HCT116 (cell line): ENCODE measurements around the gene NFE2. TPM values are rescaled to one million over a fixed set of nuclear protein-coding genes. Genes with fewer than 3 reads are reported as not detected.
A peak's percentile ranks its signal among the peaks of the same experiment; 100 is the strongest.

Experiments used
- ATAC-seq: fragments of 200-7000 bp; cut with Tn5 transposase; 2 replicates; pipeline ENCODE4 v1.9.1; 2020; ENCODE audit warnings: mild to moderate bottlenecking, moderate library complexity
- BruUV-seq: library from RNA; stranded (reverse); fragments of 400-500 nt; replicated peaks from 2 replicates; lab custom pipeline; 2021; lab: Mats Ljungman, UMichigan
- CTCF ChIA-PET: fragments of 300-600 bp; sonication (Branson Sonifier 250); formaldehyde crosslinking; loops from one replicate; lab custom pipeline; 2021; ENCODE audit warnings: antibody characterized with exemption; lab: Charles Lee
- POLR2A ChIA-PET: fragments of 300-600, 350-600 bp; sonication (Branson Sonifier 250); formaldehyde crosslinking; loops from one replicate; lab custom pipeline; 2021; ENCODE audit warnings: antibody characterized with exemption; lab: Charles Lee
- RAD21 ChIA-PET, 2 experiments: fragments of 300-600 bp; sonication (Branson Sonifier 250); formaldehyde crosslinking; loops; one replicate each; lab custom pipeline; 2023; ENCODE audit warnings: low total read pairs in 2 of 2; ENCODE audit not compliant: uncharacterized antibody in 2 of 2, unreplicated experiment in 2 of 2, low non-redundant PET in 1 of 2; lab: Charles Lee
- DNase-seq: peaks from one replicate; pipeline ENCODE4 v3.0.0-alpha.2; 2010; ENCODE audit warnings: low read depth, low spot score
- H2AFZ ChIP-seq: fragments of 200-600 bp; shearing (Covaris generic), sonication (generic); 2 replicates; pipeline ENCODE4 v1.6.1; 2017; ENCODE audit warnings: low read depth, mixed run types, mixed read lengths, antibody characterized with exemption, low read length; ENCODE audit not compliant: poor library complexity, severe bottlenecking
- H3K27ac ChIP-seq: 2 replicates; pipeline ENCODE4 v1.5.1; 2012; ENCODE audit warnings: low read depth, low read length
- H3K27me3 ChIP-seq: fragments of 200-600 bp; sonication (generic); 2 replicates; pipeline ENCODE4 v1.6.1; 2016; ENCODE audit warnings: mixed run types, low read length, mixed read lengths; ENCODE audit not compliant: insufficient read depth
- H3K36me3 ChIP-seq, 2 experiments: fragments of 200-500 bp in 1 of 2; fragments of 200-600 bp in 1 of 2; sonication (Bioruptor generic) in 1 of 2; sonication (generic) in 1 of 2; 2 replicates each; pipeline versions ENCODE4 v1.5.1 to v1.6.1; 2014 to 2016; ENCODE audit warnings: low read length in 2 of 2, inconsistent platforms in 1 of 2, mixed read lengths in 1 of 2, mixed run types in 1 of 2; ENCODE audit not compliant: insufficient read depth in 2 of 2, control insufficient read depth in 1 of 2
- H3K4me1 ChIP-seq, 2 experiments: fragments of 200-600 bp in 1 of 2; sonication (generic) in 1 of 2; 2 replicates each; pipeline versions ENCODE4 v1.5.1 to v1.6.1; 2012 to 2017; ENCODE audit warnings: low read length in 2 of 2, inconsistent platforms in 1 of 2, mild to moderate bottlenecking in 1 of 2, mixed read lengths in 1 of 2, mixed run types in 1 of 2, moderate library complexity in 1 of 2; ENCODE audit not compliant: insufficient read depth in 2 of 2, control insufficient read depth in 1 of 2
- H3K4me2 ChIP-seq: fragments of 200-600 bp; sonication (generic); 2 replicates; pipeline ENCODE4 v1.6.1; 2017; ENCODE audit warnings: mixed run types, low read length, mixed read lengths
- H3K4me3 ChIP-seq, 2 experiments: fragments of 200-600 bp in 1 of 2; sonication (generic) in 1 of 2; replicated peaks in 1 of 2; 2 replicates each; pipeline ENCODE4 v1.5.1; 2011 to 2016; ENCODE audit warnings: low read length in 2 of 2, control low read depth in 1 of 2, low read depth in 1 of 2, mild to moderate bottlenecking in 1 of 2, mixed read lengths in 1 of 2, mixed run types in 1 of 2
- H3K79me2 ChIP-seq: fragments of 200-600 bp; sonication (generic); 2 replicates; pipeline ENCODE4 v1.6.1; 2017; ENCODE audit warnings: mild to moderate bottlenecking, mixed run types, low read length, moderate library complexity, mixed read lengths; ENCODE audit not compliant: insufficient read depth
- H3K9ac ChIP-seq: fragments of 200-600 bp; sonication (generic); 2 replicates; pipeline ENCODE4 v1.6.1; 2016; ENCODE audit warnings: low read length, mixed read lengths
- H3K9me2 ChIP-seq: fragments of 200-600 bp; sonication (generic), shearing (Covaris generic); 2 replicates; pipeline ENCODE4 v1.6.1; 2017; ENCODE audit warnings: mixed run types, mild to moderate bottlenecking, moderate library complexity; ENCODE audit not compliant: insufficient read depth
- H3K9me3 ChIP-seq, 2 experiments: fragments of 200-500 bp in 1 of 2; fragments of 200-600 bp in 1 of 2; sonication (Bioruptor generic) in 1 of 2; sonication (generic) in 1 of 2; 2 replicates each; pipeline ENCODE4 v1.6.1; 2014 to 2017; ENCODE audit warnings: low read length in 2 of 2, mixed read lengths in 2 of 2, inconsistent platforms in 1 of 2, low read depth in 1 of 2, mild to moderate bottlenecking in 1 of 2, mixed run types in 1 of 2, moderate library complexity in 1 of 2; ENCODE audit not compliant: control insufficient read depth in 1 of 2, insufficient read depth in 1 of 2
- H4K20me1 ChIP-seq: fragments of 200-600 bp; sonication (generic), shearing (Covaris generic); 2 replicates; pipeline ENCODE4 v1.6.1; 2017; ENCODE audit warnings: mixed run types, mild to moderate bottlenecking, moderate library complexity; ENCODE audit not compliant: insufficient read depth
- CEBPB ChIP-seq: IDR thresholded peaks from 2 replicates; pipeline ENCODE4 v1.6.1; 2012; ENCODE audit warnings: low read depth
- ELF1 ChIP-seq: IDR thresholded peaks from 2 replicates; pipeline ENCODE4 v1.6.1; 2012; ENCODE audit warnings: low read depth, borderline replicate concordance
- EZH2 ChIP-seq: fragments of 200-600 bp; sonication (generic); IDR thresholded peaks from 2 replicates; pipeline ENCODE4 v1.6.1; 2017; ENCODE audit warnings: antibody characterized with exemption, mixed run types
- EZH2phosphoT487 ChIP-seq: fragments of 200-600 bp; IDR thresholded peaks from 2 replicates; pipeline ENCODE4 v1.6.1; 2018; ENCODE audit warnings: antibody characterized with exemption, borderline replicate concordance
- FOSL1 ChIP-seq: IDR thresholded peaks from 2 replicates; pipeline ENCODE4 v1.6.1; 2012; ENCODE audit warnings: low read depth
- POLR2A ChIP-seq: IDR thresholded peaks from 2 replicates; pipeline ENCODE4 v1.7.0; 2011; ENCODE audit warnings: borderline replicate concordance; ENCODE audit not compliant: insufficient read depth, insufficient read length; ENCODE audit errors: extremely low read depth
- RAD21 ChIP-seq: IDR thresholded peaks from 2 replicates; pipeline ENCODE4 v1.6.1; 2012; ENCODE audit warnings: low read depth, mild to moderate bottlenecking
- SRF ChIP-seq: IDR thresholded peaks from 2 replicates; pipeline ENCODE4 v1.6.1; 2012; ENCODE audit warnings: low read depth
- TCF7L2 ChIP-seq: IDR thresholded peaks from 2 replicates; pipeline ENCODE4 v1.7.0; 2011; ENCODE audit warnings: borderline replicate concordance, inconsistent platforms; ENCODE audit not compliant: insufficient read depth, insufficient read length; ENCODE audit errors: extremely low read depth
- YY1 ChIP-seq: IDR thresholded peaks from 2 replicates; pipeline ENCODE4 v1.6.1; 2011; ENCODE audit warnings: low read length, low read depth, moderate library complexity, mild to moderate bottlenecking; ENCODE audit not compliant: insufficient replicate concordance; ENCODE audit errors: extremely low read depth
- ZFX ChIP-seq: fragments of 450-650 bp; IDR thresholded peaks from 2 replicates; pipeline ENCODE4 v1.6.1; 2017
- intact Hi-C: fragments of 100-400 bp; cut with micrococcal nuclease; formaldehyde crosslinking; loops from 2 replicates; pipeline ENCODE4 v1.10.0; 2022
- total RNA-seq: library from RNA; stranded (reverse); gene quantifications from one replicate; pipeline ENCODE4 v1.2.1, GENCODE V29; 2021; ENCODE audit not compliant: unreplicated experiment
- TF ChIP-seq, protein P1 (sequence below): IDR thresholded peaks from 2 replicates; pipeline ENCODE4 v1.6.1; 2012
- TF ChIP-seq, protein P2 (sequence below): IDR thresholded peaks from 2 replicates; pipeline ENCODE4 v1.6.1; 2011; ENCODE audit warnings: mild to moderate bottlenecking, low read length, moderate library complexity; ENCODE audit not compliant: insufficient replicate concordance; ENCODE audit errors: extremely low read depth
- TF ChIP-seq, protein P3 (sequence below): IDR thresholded peaks from 2 replicates; pipeline ENCODE4 v1.6.1; 2012

NFE2 gene
- total RNA-seq, 1 experiment from 2014 or later: 1.3 TPM

DNA sequence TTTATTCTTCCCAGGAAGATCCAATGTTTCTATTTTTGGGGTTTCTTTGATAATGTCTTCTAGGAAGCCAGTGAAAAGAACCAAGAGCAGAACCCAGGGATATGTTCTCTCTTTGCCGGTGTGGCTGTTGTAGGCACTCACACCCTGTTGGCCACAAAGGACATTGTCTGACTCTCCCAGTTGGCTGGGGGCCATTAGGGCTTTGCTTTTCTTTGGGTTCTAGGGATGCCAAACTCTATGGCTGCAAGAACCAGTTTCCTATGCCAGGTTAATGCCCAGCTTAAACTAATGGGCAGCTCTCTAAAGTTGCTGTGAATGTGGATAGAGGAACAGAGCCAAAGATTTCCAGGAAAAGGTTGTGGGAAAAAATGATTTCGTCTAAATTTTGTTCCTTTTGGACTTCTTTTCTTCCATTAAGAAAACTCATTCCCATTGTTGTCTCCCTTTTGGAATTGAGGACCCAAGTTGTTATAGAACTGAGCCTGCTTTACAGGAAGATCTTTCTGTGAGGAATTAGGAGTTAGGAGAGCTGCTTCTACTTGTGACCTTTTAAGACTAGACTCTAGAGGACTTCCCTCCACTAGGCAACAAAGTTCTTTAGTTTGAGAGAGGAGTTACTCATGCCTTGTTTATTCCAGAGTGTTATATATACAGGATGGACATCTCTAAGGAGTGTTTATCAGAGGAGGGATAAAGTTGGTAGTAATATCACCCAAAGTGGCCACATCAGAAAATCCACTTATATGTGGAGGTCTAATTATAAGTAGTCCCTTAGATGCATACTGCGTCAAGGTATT, 37.2 kb upstream of the NFE2 start (continued):
- TF ChIP-seq, protein P1, sequence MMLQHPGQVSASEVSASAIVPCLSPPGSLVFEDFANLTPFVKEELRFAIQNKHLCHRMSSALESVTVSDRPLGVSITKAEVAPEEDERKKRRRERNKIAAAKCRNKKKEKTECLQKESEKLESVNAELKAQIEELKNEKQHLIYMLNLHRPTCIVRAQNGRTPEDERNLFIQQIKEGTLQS: no peak
- TF ChIP-seq RAD21 (no peak), YY1 (no peak), ZFX (no peak), EZH2 (no peak), EZH2phosphoT487 (no peak)
- TF ChIP-seq, protein P2, sequence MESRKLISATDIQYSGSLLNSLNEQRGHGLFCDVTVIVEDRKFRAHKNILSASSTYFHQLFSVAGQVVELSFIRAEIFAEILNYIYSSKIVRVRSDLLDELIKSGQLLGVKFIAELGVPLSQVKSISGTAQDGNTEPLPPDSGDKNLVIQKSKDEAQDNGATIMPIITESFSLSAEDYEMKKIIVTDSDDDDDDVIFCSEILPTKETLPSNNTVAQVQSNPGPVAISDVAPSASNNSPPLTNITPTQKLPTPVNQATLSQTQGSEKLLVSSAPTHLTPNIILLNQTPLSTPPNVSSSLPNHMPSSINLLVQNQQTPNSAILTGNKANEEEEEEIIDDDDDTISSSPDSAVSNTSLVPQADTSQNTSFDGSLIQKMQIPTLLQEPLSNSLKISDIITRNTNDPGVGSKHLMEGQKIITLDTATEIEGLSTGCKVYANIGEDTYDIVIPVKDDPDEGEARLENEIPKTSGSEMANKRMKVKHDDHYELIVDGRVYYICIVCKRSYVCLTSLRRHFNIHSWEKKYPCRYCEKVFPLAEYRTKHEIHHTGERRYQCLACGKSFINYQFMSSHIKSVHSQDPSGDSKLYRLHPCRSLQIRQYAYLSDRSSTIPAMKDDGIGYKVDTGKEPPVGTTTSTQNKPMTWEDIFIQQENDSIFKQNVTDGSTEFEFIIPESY: no peak

GRCh38 chr12:54337280-54337842, 36.5 kb upstream of the NFE2 start:
- ATAC-seq: no peak
- TSS peak; percentile 41 for BruUV-seq
- TF ChIP-seq ELF1 (no peak), POLR2A (no peak), FOSL1 (no peak), EZH2phosphoT487 (no peak), SRF (no peak), YY1 (no peak), CEBPB (no peak), TCF7L2 (no peak)
- TF ChIP-seq, protein P2: no peak
- TF ChIP-seq, protein P3, sequence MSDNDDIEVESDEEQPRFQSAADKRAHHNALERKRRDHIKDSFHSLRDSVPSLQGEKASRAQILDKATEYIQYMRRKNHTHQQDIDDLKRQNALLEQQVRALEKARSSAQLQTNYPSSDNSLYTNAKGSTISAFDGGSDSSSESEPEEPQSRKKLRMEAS: no peak
- TF ChIP-seq, protein P1: no peak

More at GRCh38 chr12:54337280-54337842, 36.5 kb upstream of the NFE2 start:
- Histone ChIP-seq H3K27ac (no peak overlapping the region), H3K9me3 (no peaks in the 10 kb centered on the region), H3K4me1 (peaks cover 4 to 9% of the 10 kb centered on the region in 2 experiments; a peak in 3 of 4 replicates), H3K4me2 (no peak overlapping the region), H3K27me3 (no peaks in the 10 kb centered on the region), H3K9me2 (no peaks in the 10 kb centered on the region), H3K79me2 (peaks cover 95% of the 10 kb centered on the region), H3K36me3 (peaks cover 14 to 22% of the 10 kb centered on the region in 2 experiments; a peak in 3 of 4 replicates), H3K9ac (no peak overlapping the region), H4K20me1 (peaks cover 9% of the 10 kb centered on the region; the same call in 1 of the 2 replicates), H3K4me3 (no peak overlapping the region), H2AFZ (no peak overlapping the region)
- RAD21 ChIA-PET: no interaction called here
- POLR2A ChIA-PET: interaction anchor here (2.2 to 2.6 kb wide), 2 partner anchors 10 to 12 kb away, joined by 8 to 20 read pairs; partner anchors contain the start of gene COPZ1
- CTCF ChIA-PET: interaction anchor here (1.2 to 4.9 kb wide), 7 partner anchors 11 to 102 kb away, joined by 3 to 63 read pairs (median 8); partner anchors contain the start of genes COPZ1 and NFE2
- intact Hi-C loops: no loop called here
- DNase-seq: no peak
